OCI-LY3 (cell line): Measurements from ENCODE around the gene HNRNPF.

Source experiments
- H2AFZ ChIP-seq: fragments of 200-600, 300-600 bp; shearing (Covaris generic); 2 replicates; pipeline ENCODE4 v1.6.0; 2014; ENCODE audit warnings: antibody characterized with exemption, low read depth, low read length
- H3K27ac ChIP-seq: fragments of 200-600, 300-600 bp; sonication (generic); 2 replicates; pipeline ENCODE4 v1.5.1; 2014; ENCODE audit warnings: mild to moderate bottlenecking, low read length, moderate library complexity, mixed read lengths
- H3K27me3 ChIP-seq: fragments of 200-600, 300-600 bp; sonication (generic); 2 replicates; pipeline ENCODE4 v1.6.1; 2014; ENCODE audit warnings: low read depth, low read length, mixed read lengths
- H3K36me3 ChIP-seq: fragments of 200-600, 300-600 bp; sonication (generic); replicated peaks from 2 replicates; pipeline ENCODE3; 2014; ENCODE audit warnings: low read depth, low read length, mixed read lengths
- H3K4me1 ChIP-seq: fragments of 300-600, 200-600 bp; sonication (generic); 2 replicates; pipeline ENCODE4 v1.6.1; 2014; ENCODE audit warnings: low read length, mixed read lengths
- H3K4me2 ChIP-seq: fragments of 200-600, 300-600 bp; sonication (generic); 2 replicates; pipeline ENCODE4 v1.6.1; 2014; ENCODE audit warnings: low read length, mixed read lengths
- H3K4me3 ChIP-seq: fragments of 300-600, 200-600 bp; sonication (generic); 2 replicates; pipeline ENCODE4 v1.5.1; 2014; ENCODE audit warnings: antibody characterized with exemption, mild to moderate bottlenecking, low read length, moderate library complexity
- H3K79me2 ChIP-seq: fragments of 300-600, 200-600 bp; shearing (Covaris generic); 2 replicates; pipeline ENCODE4 v1.6.1; 2014; ENCODE audit warnings: mild to moderate bottlenecking, low read length, mixed read lengths
- H3K9ac ChIP-seq: fragments of 300-600, 200-600 bp; shearing (Covaris generic); 2 replicates; pipeline ENCODE4 v1.6.0; 2014; ENCODE audit warnings: mild to moderate bottlenecking, low read length, moderate library complexity
- H3K9me3 ChIP-seq: fragments of 200-600, 300-600 bp; shearing (Covaris generic); 2 replicates; pipeline ENCODE4 v1.6.1; 2014; ENCODE audit warnings: low read length, mixed read lengths; ENCODE audit not compliant: insufficient read depth
- H4K20me1 ChIP-seq: fragments of 200-600, 300-600 bp; sonication (generic); 2 replicates; pipeline ENCODE4 v1.6.1; 2016; ENCODE audit warnings: low read length, mixed read lengths; ENCODE audit not compliant: insufficient read depth
- CTCF ChIP-seq: fragments of 200-600, 300-600 bp; sonication (generic); IDR thresholded peaks from 2 replicates; pipeline ENCODE4 v1.5.1; 2014; ENCODE audit warnings: antibody characterized with exemption, low read length, low read depth
- EZH2phosphoT487 ChIP-seq: fragments of 200-600 bp; shearing (Covaris generic); IDR thresholded peaks from 2 replicates; pipeline ENCODE4 v1.6.1; 2018; ENCODE audit warnings: antibody characterized with exemption, mixed run types, low read depth

The HNRNPF gene

GRCh38 chr10:43362191-43362839 is 46.7 kb downstream of the HNRNPF start:
- peak overlapping the region; percentile 69 for H3K4me2 ChIP-seq
- H3K4me3 ChIP-seq = peak overlapping the region; percentile 81
- no peaks in the 10 kb centered on the region for H3K9me3 ChIP-seq
- no peak overlapping the region for H2AFZ ChIP-seq
- TF ChIP-seq EZH2phosphoT487 (no peak), CTCF (0 out of 2 replicates have a peak, but pooled peaks have one; percentile 6)
- no peaks in the 10 kb centered on the region for H3K79me2 ChIP-seq
- peak overlapping the region; percentile 62 for H3K9ac ChIP-seq
- 0 out of 2 replicates have a peak overlapping the region, but pooled peaks have one; percentile 13 for H3K27ac ChIP-seq
- no peaks in the 10 kb centered on the region for H3K36me3 ChIP-seq
- no peaks in the 10 kb centered on the region for H4K20me1 ChIP-seq
- no peaks in the 10 kb centered on the region for H3K27me3 ChIP-seq
- no peaks in the 10 kb centered on the region for H3K4me1 ChIP-seq

- peak overlapping the region; percentile 62 for H3K9ac ChIP-seq
- no peaks in the 10 kb centered on the region for H3K36me3 ChIP-seq
- H3K79me2 ChIP-seq = no peaks in the 10 kb centered on the region
- peak overlapping the region; percentile 81 for H3K4me3 ChIP-seq
- peak overlapping the region; percentile 68 for H3K4me2 ChIP-seq
- no peaks in the 10 kb centered on the region for H3K9me3 ChIP-seq
- H3K4me1 ChIP-seq = no peaks in the 10 kb centered on the region
- TF ChIP-seq EZH2phosphoT487 (no peak), CTCF (no peak)
- 0 out of 2 replicates have a peak overlapping the region, but pooled peaks have one; percentile 13 for H3K27ac ChIP-seq
- no peak overlapping the region for H2AFZ ChIP-seq
- no peaks in the 10 kb centered on the region for H3K27me3 ChIP-seq
- no peaks in the 10 kb centered on the region for H4K20me1 ChIP-seq
Measured at GRCh38 chr10:43361547-43362190, 47.3 kb downstream of the HNRNPF start.

DNA sequence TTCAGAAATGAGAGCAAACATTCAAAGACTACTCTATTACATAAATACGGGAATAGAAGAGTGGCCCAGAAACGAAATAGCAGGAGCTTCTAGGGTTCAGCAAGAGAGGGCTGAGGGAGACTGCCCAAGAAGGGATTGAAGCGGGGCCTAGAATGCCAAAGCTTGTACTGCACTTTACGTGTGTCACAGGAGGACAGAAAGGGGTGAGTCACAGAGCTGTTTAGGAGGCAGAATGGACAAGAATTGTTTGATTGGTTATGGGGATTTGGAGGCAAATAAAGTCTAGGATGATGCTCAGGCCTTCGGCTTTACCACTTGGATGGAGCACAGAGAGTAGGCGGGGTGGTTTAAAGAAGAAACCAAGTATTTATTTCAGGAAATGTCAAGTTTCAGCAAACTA is 48.9 kb downstream of the HNRNPF start:
- Histone ChIP-seq H3K36me3 (no peaks in the 10 kb centered on the region), H3K4me1 (no peaks in the 10 kb centered on the region), H3K9me3 (no peaks in the 10 kb centered on the region), H2AFZ (no peak overlapping the region), H3K9ac (no peak overlapping the region), H3K27ac (no peak overlapping the region), H4K20me1 (no peaks in the 10 kb centered on the region), H3K4me2 (no peak overlapping the region), H3K4me3 (no peak overlapping the region), H3K27me3 (no peaks in the 10 kb centered on the region), H3K79me2 (no peaks in the 10 kb centered on the region)
- TF ChIP-seq CTCF (no peak), EZH2phosphoT487 (no peak)

GRCh38 chr10:43355749-43356371 is 53.1 kb downstream of the HNRNPF start:
- Histone ChIP-seq H3K36me3 (no peaks in the 10 kb centered on the region), H2AFZ (no peak overlapping the region), H3K9ac (no peak overlapping the region), H3K27me3 (no peaks in the 10 kb centered on the region), H4K20me1 (no peaks in the 10 kb centered on the region), H3K9me3 (no peaks in the 10 kb centered on the region), H3K4me1 (no peaks in the 10 kb centered on the region), H3K79me2 (no peaks in the 10 kb centered on the region), H3K27ac (no peak overlapping the region), H3K4me3 (no peak overlapping the region), H3K4me2 (no peak overlapping the region)
- TF ChIP-seq CTCF (no peak), EZH2phosphoT487 (no peak)
